GM19035 (cell line): Measurements from ENCODE around the gene COL9A3.

Source experiments
- ATAC-seq: cut with Tn5 transposase; IDR thresholded peaks from one replicate; pipeline ENCODE4 v1.9.1; 2021; ENCODE audit not compliant: unreplicated experiment

Gene COL9A3

DNA sequence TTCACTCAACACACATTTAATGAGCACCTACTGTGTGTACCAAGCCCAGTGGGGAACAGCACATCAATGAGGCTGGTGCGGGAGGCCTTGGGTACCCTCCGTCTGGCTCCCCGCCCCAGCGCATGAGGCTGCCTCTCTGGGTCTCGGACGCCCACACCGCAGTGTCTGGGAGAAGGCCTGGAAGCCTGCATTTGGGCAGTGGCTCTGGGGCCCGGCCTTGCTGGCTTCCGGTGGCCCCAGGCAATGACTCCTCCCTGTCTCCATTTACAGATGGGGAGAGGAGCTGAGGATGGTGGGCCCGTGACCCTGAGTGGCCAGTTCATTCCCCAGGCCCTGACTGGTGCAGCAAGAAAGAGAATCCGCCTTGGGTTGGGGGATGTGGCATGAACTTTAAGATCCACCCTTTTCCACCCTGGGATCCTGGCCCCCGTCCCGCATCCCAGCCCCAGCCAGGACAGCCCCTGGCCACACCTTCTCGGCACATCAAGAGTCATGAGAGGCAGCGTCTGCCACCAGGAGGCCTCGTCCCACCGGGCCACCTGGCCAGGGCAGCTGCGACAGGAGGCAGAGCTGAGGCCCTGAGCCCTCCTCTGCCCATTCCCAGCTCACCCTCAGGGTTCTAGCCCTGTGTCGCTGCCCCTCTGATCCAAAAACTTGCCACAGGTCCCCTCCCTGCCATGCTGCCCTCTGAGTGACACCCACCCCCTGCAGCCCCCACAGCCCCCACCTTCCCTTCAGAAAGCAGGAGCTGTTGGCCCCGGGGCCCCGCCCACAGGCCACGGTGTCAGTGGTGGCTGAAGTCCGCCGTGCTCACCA, 38.0 kb upstream of the COL9A3 start:
- ATAC-seq, result no peak

GRCh38 chr20:62779417-62779685, 37.5 kb upstream of the COL9A3 start:
- no peak for ATAC-seq

DNA sequence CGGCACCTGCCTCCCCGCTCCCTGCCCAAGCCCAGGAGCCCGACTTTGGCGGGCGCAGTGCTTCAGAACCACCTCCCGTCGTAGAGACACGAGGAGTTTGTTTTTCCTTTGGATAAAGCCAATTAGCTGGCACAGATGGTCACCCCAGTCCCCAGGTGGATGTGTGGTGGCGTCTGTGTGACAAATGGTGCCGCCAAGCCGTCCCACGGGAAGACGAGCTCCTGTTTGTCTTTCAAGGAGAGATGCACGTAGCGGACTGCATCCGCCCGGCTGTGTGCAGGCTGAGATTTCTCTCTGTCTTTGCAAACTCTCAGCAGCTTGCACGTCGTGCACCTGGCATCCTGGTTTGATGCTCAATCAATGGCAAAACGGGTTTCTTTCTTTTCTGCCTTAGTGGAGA, 36.6 kb upstream of the COL9A3 start:
- no peak for ATAC-seq

DNA sequence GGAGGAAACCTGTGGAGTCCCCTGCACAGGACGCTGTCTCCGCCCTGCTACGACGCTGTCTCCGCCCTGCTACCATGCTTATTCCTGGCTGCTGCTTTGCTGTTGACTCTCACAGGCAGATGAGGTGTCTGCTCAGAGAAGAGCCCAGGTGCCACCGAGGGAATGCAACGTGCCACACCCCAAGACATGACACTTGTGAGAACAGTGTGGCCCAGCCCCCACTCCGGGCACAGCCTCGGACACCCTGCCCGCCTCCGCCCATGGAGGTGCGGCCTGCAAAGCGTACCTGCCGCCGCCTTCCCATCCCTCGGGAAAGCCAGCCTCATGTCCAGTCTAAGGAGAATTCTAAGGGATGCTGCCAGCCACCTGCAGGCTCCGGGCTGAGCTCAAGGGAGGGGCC, 36.2 kb upstream of the COL9A3 start:
- ATAC-seq, result no peak

DNA sequence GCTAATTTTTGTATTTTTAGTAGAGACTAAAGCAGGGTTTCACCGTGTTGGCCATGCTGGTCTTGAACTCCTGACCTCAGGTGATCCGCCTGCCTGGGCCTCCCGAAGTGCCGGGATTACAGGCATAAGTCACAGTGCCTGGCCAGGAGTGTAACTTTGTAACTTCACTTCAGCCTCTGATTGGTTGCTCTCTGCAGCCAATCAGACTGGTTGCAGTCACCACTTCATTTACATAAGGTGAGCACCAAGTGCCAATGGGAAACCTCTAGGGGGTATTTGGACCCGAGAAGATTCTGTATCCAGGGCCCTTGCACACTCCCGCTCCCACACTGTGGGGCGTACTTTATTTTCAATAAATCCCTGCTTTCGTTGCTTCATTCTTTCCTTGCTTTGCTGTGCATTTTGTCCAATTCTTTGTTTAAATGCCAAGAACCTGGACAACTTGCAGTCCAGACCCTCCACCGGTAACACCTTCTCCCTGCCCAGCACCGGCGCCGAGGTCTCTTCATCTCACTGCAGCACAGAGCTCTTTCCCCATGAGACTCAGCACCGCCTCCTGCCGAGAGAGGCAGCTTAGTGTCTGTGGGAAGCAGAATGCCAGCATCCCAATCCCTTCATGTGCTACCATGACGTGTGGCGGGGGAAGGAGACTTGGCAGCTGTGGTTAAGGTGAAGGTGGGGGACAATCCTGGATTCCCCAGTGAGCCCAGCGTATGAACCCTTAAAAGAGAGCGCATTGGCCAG, 34.5 kb upstream of the COL9A3 start:
- ATAC-seq, result no peak

GRCh38 chr20:62782893-62783278, 34.0 kb upstream of the COL9A3 start:
- no peak for ATAC-seq

- no peak for ATAC-seq
These were observed 32.4 kb upstream of the COL9A3 start for GRCh38 chr20:62784497-62784896.

GRCh38 chr20:62785393-62785792, 31.5 kb upstream of the COL9A3 start:
- ATAC-seq, result no peak

DNA sequence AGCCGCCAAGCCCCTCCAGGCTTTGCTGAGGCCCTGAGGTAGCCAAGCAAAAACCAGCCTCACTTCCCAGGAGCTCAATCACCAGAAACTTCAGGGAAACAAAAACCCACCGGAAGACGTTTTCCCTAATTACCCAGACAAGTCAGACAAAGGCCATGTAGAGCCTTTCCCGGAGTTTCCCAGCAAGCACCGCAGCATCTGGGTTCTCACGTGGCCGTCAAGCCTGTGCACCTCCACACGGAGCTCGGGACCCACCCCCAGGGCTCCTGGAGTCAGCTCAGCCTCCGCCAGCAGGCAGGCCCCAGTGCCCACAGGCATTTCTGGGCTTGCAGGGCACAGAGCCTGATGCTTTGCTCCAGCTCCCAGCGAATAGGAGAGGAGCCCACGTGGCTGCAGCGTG, 30.7 kb upstream of the COL9A3 start:
- no peak for ATAC-seq

DNA sequence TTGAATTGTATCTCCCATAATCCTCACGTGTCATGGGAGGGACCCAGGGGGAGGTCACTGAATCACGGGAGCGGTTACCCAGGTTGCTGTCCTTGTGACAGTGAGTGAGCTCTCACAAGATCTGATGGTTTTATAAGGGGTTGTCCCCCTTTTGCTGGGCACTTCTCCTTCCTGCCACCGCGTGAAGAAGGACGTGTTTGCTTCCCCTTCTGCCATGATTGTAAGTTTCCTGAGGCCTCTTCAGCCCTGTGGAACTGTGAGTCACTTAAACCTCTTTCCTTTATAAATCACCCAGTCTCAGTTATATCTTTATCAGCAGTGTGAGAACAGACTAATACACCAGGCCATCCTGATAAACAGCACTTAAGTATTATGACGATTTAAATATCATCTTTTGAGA, 29.5 kb upstream of the COL9A3 start:
- no peak for ATAC-seq

GRCh38 chr20:62787866-62788265, 29.0 kb upstream of the COL9A3 start:
- ATAC-seq, result no peak

- no peak for ATAC-seq
These were observed 28.2 kb upstream of the COL9A3 start for GRCh38 chr20:62788607-62789006.

- ATAC-seq, result no peak
These were observed 26.8 kb upstream of the COL9A3 start for GRCh38 chr20:62790075-62790474.

- no peak for ATAC-seq
These were observed 25.3 kb upstream of the COL9A3 start for GRCh38 chr20:62791301-62792181.

GRCh38 chr20:62792182-62792939, 24.5 kb upstream of the COL9A3 start:
- ATAC-seq, result no peak

DNA sequence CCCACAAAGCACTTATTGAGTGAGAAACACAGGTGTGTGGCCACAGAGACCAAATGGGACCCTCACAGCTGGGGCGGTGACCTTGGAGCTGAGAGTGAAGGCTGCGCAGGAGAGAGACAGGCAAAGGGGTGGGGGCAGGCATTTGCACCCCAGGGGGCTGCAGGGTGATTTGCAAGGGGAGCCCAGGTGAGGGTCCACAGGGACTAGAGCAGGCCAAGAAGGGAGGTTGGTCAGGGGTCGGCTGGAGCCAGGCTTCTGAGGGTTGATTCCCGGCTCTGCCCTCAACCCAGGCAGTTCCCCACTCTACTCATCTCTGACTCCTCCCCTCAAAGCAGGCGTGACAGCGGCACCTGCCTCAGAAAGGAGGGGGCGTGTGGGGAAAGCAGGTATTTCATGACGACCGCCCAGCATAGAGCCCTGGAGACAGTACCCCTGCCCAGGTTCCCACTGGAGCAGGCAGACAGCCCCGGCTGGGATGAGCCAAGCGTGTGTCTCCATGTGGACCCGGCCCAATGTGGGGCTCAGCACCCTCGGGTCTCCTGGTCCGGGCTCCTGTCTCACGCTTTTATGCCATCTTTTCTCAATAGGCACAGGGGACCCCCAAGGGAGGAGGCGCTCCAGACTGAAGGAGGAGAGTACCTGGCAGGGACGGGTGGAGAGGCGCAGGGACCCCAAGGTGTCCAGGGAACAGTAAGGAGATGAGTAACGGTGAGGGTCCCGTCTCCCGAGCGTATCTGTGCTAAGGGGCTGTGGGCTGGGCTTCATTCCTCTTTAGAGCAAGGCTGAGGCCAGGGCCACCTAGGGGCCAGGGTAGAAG, 23.7 kb upstream of the COL9A3 start:
- no peak for ATAC-seq

DNA sequence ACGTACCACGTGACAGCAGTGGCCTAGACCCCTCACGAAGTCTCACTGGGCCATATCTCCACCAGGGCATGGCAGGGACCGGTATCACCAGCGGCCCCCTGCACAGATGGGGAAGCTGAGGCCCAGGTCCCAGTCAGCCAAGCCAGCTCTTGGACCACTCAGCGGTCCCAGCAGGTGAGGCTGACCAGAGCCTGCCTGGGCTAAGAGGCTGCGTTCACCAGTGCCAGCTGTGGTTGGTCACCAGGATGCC, 23.2 kb upstream of the COL9A3 start:
- ATAC-seq, result no peak

DNA sequence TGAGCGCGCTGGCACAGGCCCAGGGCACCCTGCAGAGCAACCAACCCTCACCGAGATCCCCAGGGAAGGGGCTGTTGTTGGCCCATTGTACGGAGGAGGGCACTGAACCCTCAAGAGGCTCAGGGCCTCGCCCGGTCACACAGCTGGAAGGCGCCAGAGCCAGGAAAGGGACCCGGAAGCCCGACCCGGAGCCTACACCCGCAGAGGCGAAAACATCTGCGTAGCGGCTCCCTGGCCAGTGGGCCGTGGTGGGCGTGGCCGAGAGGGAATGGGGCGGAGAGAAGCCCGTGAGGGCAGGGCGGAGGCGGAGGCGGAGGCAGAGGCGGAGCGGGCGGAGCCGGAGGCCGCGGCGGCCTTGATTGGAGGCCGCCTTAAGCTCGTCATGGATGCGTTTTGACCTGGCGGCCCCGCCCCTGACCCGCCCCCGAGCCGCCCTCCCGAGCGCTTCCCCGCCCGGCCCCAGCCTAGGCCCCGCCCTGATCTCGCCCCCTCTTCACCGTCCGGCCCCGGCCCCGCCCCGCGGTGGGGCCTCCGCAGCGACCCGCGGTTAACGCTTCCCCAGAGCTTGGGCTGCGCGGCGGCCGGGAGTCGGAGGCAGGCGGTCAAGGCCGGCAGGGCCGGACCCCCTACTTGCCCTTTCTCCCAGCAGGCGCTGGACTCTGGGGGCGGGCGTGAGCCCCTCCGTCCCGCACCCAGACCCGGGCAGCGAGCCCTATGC, 22.7 kb upstream of the COL9A3 start:
- ATAC-seq, result peak; percentile 70

DNA sequence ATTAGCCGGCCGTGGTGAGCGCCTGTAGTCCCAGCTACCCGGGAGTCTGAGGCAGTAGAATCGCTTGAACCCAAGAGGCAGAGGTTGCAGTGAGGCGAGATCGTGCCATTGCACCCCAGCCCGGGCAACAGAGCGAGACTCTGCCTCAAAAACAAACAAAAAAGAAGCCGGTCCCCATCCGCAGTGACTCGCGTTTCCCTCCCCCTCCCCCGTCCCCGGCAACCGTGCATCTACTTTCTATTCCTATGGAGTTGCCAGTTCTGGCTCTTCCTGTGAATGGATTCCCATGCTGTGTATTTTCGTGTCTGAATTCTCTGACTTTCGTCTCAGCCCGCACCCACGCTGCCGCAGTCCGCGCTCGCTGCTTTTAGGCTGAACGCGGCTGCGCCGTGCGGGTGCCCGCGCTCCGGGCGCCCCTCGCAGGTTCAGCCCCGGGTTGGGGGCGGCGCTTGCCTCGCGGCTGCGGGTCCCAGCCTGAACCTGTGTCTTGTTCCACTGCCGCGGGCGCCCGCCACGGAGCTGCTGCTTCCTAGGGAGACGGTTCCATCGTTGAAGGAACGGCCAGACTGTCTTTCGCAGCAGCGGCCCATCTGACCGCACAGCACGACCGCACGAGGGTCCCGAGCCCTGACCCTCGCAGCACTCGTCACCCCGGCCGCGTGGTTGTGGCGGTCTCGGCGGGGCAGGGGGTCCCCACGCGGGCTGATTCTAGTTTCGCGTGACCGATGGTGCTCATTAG, 21.7 kb upstream of the COL9A3 start:
- ATAC-seq, result no peak
